Measurements from ENCODE around the gene WFS1.

WFS1 gene

GRCh38 chr4:6327220-6327917 lies 57.7 kb downstream of the WFS1 start:
- DNase-seq: peak; percentile 29

GRCh38 chr4:6328526-6328925 lies 58.9 kb downstream of the WFS1 start:
- DNase-seq: no peak

GRCh38 chr4:6329478-6330383 lies 60.1 kb downstream of the WFS1 start:
- no peak for DNase-seq

- no peak for DNase-seq
These were observed 60.7 kb downstream of the WFS1 start for GRCh38 chr4:6330384-6330767.

- DNase-seq: no peak
These were observed 61.4 kb downstream of the WFS1 start for GRCh38 chr4:6331018-6331417.

- no peak for DNase-seq
These were observed 61.8 kb downstream of the WFS1 start for GRCh38 chr4:6331468-6331867.

- DNase-seq: no peak
These were observed 62.5 kb downstream of the WFS1 start for GRCh38 chr4:6332042-6332668.

- DNase-seq: no peak
These were observed 63.0 kb downstream of the WFS1 start for GRCh38 chr4:6332669-6333050.

GRCh38 chr4:6333301-6334202 lies 63.9 kb downstream of the WFS1 start:
- DNase-seq: no peak

GRCh38 chr4:6334203-6334887 lies 64.7 kb downstream of the WFS1 start:
- DNase-seq: no peak

GRCh38 chr4:6335040-6335590 lies 65.5 kb downstream of the WFS1 start:
- no peak for DNase-seq

GRCh38 chr4:6336166-6336565 lies 66.5 kb downstream of the WFS1 start:
- DNase-seq: no peak

- no peak for DNase-seq
These were observed 67.8 kb downstream of the WFS1 start for GRCh38 chr4:6337331-6337935.

GRCh38 chr4:6338175-6338950 lies 68.7 kb downstream of the WFS1 start:
- no peak for DNase-seq

GRCh38 chr4:6338951-6339817 lies 69.5 kb downstream of the WFS1 start:
- no peak for DNase-seq

GRCh38 chr4:6339818-6340445 lies 70.3 kb downstream of the WFS1 start:
- no peak for DNase-seq

GRCh38 chr4:6340446-6341015 lies 70.9 kb downstream of the WFS1 start:
- no peak for DNase-seq

GRCh38 chr4:6341696-6342095 lies 72.0 kb downstream of the WFS1 start:
- DNase-seq: no peak

Data from NCI-H2227 treated with DMSO at 0.1 percent for 48 hours (cell line).